ENCODE measurements around the gene PRDM7. TPM values are rescaled to one million over a fixed set of nuclear protein-coding genes. Genes with fewer than 3 reads are reported as not detected.

PRDM7 gene
- polyA plus RNA-seq, 2 of the 4 experiments (the other 2 are of a cell fraction), result not detected

GRCh38 chr16:90018652-90019542, 58.2 kb downstream of the PRDM7 start, which contains the start of gene DBNDD1:
DBNDD1 (minus strand) TSS chr16:90019456; CDS start chr16:90019341, 115 bp downstream.
- peak; percentile 63 to 75 for ATAC-seq

GRCh38 chr16:90018297-90018651, 58.9 kb downstream of the PRDM7 start:
- TF ChIP-seq FOXS1 (CRISPR knock-in tag; IDR thresholded peaks at IDR 0.05) (no peak), MYC (IDR thresholded peaks at IDR 0.05; ENCODE audit: borderline replicate concordance, low read length) (no peak), EHMT2 (IDR thresholded peaks at IDR 0.05; ENCODE audit: low read depth) (no peak), CHD4 (IDR thresholded peaks at IDR 0.05; ENCODE audit: borderline replicate concordance) (no peak), JUN (IDR thresholded peaks at IDR 0.05) (no peak), BCL3 (IDR thresholded peaks at IDR 0.05) (no peak), PBX3 (IDR thresholded peaks at IDR 0.05) (no peak), ATOH8 (CRISPR knock-in tag; IDR thresholded peaks at IDR 0.05; ENCODE audit: low read depth) (no peak)
- Histone ChIP-seq H3K9me3 (no peaks in the 10 kb centered on the region), H3K27ac (peak overlapping the region; percentile 88 to 98), H3K4me2 (peak overlapping the region; percentile 87), H3K4me1 (peaks cover 32% of the 10 kb centered on the region), H3K4me3 (peak overlapping the region; percentile 76)
- ChIA-PET CTCF (interaction anchor here (0.9 to 3.8 kb wide), 9 partner anchors 14 to 97 kb away, joined by 3 to 24 read pairs (median 3); no protein-coding TSS in a partner anchor), POLR2A (interaction anchor here (0.6 to 1.0 kb wide), 3 partner anchors 96 to 201 kb away, joined by 5 to 6 read pairs (median 5); partner anchors contain the start of genes TCF25 and TUBB3)
- ATAC-seq, result peak; percentile 15 to 25; a peak in 5 of 6 replicates
- FAIRE-seq, result no peak
- 32% methylated on average over 5 of the region's 7 CpGs for whole genome bisulfite sequencing (ENCODE audit: missing lambda C conversion rate)
- no peak for DNase-seq (ENCODE audit: low read depth in 1 of 2, low spot score in 1 of 2)

More at GRCh38 chr16:90018652-90019542, 58.2 kb downstream of the PRDM7 start, which contains the start of gene DBNDD1:
- ChIA-PET CTCF (interaction anchor here (0.9 to 4.4 kb wide), 14 partner anchors 11 to 97 kb away, joined by 3 to 24 read pairs (median 4); no protein-coding TSS in a partner anchor), POLR2A (interaction anchor here (0.6 to 1.4 kb wide), 5 partner anchors 12 to 202 kb away, joined by 3 to 6 read pairs (median 5); partner anchors contain the start of genes TCF25 and TUBB3)
- TF ChIP-seq NFE2L2 (conservative IDR thresholded peaks at IDR 0.05; ENCODE audit: low read length) (no peak), E2F6 (IDR thresholded peaks at IDR 0.05; ENCODE audit: borderline replicate concordance, low read depth) (0 out of 2 replicates have a peak, but pooled peaks have one; percentile 26), ZC3H11A (IDR thresholded peaks at IDR 0.05) (no peak), HOXA7 (CRISPR knock-in tag; IDR thresholded peaks at IDR 0.05) (no peak), MAZ (IDR thresholded peaks at IDR 0.05; ENCODE audit: borderline replicate concordance, low read depth, low read length) (no peak), FOSB (CRISPR knock-in tag; IDR thresholded peaks at IDR 0.05) (no peak), JUN (IDR thresholded peaks at IDR 0.05) (no peak), SREBF2 (IDR thresholded peaks at IDR 0.05) (no peak), POLR2A (IDR thresholded peaks at IDR 0.05; ENCODE audit: low read length) (peak; percentile 15), RNF2 (IDR thresholded peaks at IDR 0.05; ENCODE audit: borderline replicate concordance, low read depth) (peak; percentile 66; the same call in 1 of the 2 replicates), PHF8 (IDR thresholded peaks at IDR 0.05; ENCODE audit: borderline replicate concordance, low read depth) (peak; percentile 37; the same call in 1 of the 2 replicates)
- peak in 1 of 2 experiments; percentile 67 for DNase-seq (ENCODE audit: low read depth in 1 of 2, low spot score in 1 of 2)
- H3K4me3 ChIP-seq, result peak within 1 kb of the TSS; percentile 76
- peak within 1 kb of the TSS; percentile 88 to 98 for H3K27ac ChIP-seq
- H3K4me2 ChIP-seq, result peak within 1 kb of the TSS; percentile 87
- 12% methylated on average over 3 of the region's 103 CpGs for WGBS (ENCODE audit: missing lambda C conversion rate)
- H3K9me3 ChIP-seq, result no peaks in the 10 kb centered on the region
- H3K4me1 ChIP-seq, result peaks cover 34% of the 10 kb centered on the region
- FAIRE-seq, result no peak
